DOHH2 (cell line): ENCODE data around the gene HMGN1.

Experiments
- H3F3A ChIP-seq: fragments of 200-600 bp; sonication (generic), shearing (Covaris generic); 2 replicates; pipeline ENCODE4 v1.6.0; 2016; ENCODE audit warnings: antibody characterized with exemption, mild to moderate bottlenecking; ENCODE audit not compliant: control insufficient read depth, insufficient read depth
- H3K27ac ChIP-seq: fragments of 200-600 bp; sonication (generic); 2 replicates; pipeline ENCODE4 v1.5.1; 2014; ENCODE audit warnings: low read depth, mild to moderate bottlenecking, low read length, moderate library complexity
- H3K27me3 ChIP-seq: fragments of 200-600 bp; sonication (generic); 2 replicates; pipeline ENCODE4 v1.6.1; 2014; ENCODE audit warnings: mild to moderate bottlenecking, low read length, mixed read lengths; ENCODE audit not compliant: control insufficient read depth
- H3K36me3 ChIP-seq: fragments of 200-600 bp; sonication (generic); 2 replicates; pipeline ENCODE4 v1.6.1; 2014; ENCODE audit warnings: mild to moderate bottlenecking, low read length, moderate library complexity, mixed read lengths; ENCODE audit not compliant: control insufficient read depth
- H3K4me1 ChIP-seq: fragments of 200-600 bp; sonication (generic); 2 replicates; pipeline ENCODE4 v1.6.1; 2014; ENCODE audit warnings: mild to moderate bottlenecking, low read length, mixed read lengths; ENCODE audit not compliant: control insufficient read depth
- H3K4me2 ChIP-seq: fragments of 200-600 bp; sonication (generic); 2 replicates; pipeline ENCODE4 v1.6.0; 2014; ENCODE audit warnings: mild to moderate bottlenecking, low read length, moderate library complexity
- H3K4me3 ChIP-seq: fragments of 200-600 bp; sonication (generic); 2 replicates; pipeline ENCODE4 v1.5.1; 2014; ENCODE audit warnings: mild to moderate bottlenecking, low read length, mixed read lengths
- H3K79me2 ChIP-seq: fragments of 200-600 bp; sonication (generic); 2 replicates; pipeline ENCODE4 v1.6.1; 2014; ENCODE audit warnings: mild to moderate bottlenecking, low read length, mixed read lengths; ENCODE audit not compliant: control insufficient read depth
- H3K9me2 ChIP-seq: fragments of 200-600 bp; sonication (generic); replicated peaks from 2 replicates; pipeline ENCODE4 v1.6.1; 2014; ENCODE audit warnings: mild to moderate bottlenecking, low read length, mixed read lengths; ENCODE audit not compliant: control insufficient read depth
- H3K9me3 ChIP-seq: fragments of 200-600 bp; sonication (generic); 2 replicates; pipeline ENCODE4 v1.6.1; 2014; ENCODE audit warnings: antibody characterized with exemption, low read length, mixed read lengths; ENCODE audit not compliant: control insufficient read depth, insufficient read depth
- H4K20me1 ChIP-seq: fragments of 200-600 bp; sonication (generic); 2 replicates; pipeline ENCODE4 v1.6.0; 2014; ENCODE audit warnings: low read depth, mild to moderate bottlenecking, antibody characterized with exemption, low read length, moderate library complexity; ENCODE audit not compliant: control insufficient read depth, insufficient read depth
- CTCF ChIP-seq: fragments of 200-600 bp; sonication (generic); IDR thresholded peaks from one replicate; pipeline ENCODE4 v1.5.1; 2014; ENCODE audit warnings: antibody characterized with exemption, mild to moderate bottlenecking, low read depth, low read length; ENCODE audit not compliant: poor library complexity, severe bottlenecking
- EZH2phosphoT487 ChIP-seq: fragments of 200-600 bp; sonication (generic); IDR thresholded peaks from 2 replicates; pipeline ENCODE4 v1.6.1; 2017; ENCODE audit warnings: borderline replicate concordance, mild to moderate bottlenecking, antibody characterized with exemption, low read length, moderate library complexity, mixed read lengths

Gene HMGN1

GRCh38 chr21:39300587-39300986 is 48.3 kb downstream of the HMGN1 start:
- Histone ChIP-seq H3K27me3 (no peaks in the 10 kb centered on the region), H3K27ac (no peak overlapping the region), H3K4me3 (no peak overlapping the region), H4K20me1 (peaks cover 7% of the 10 kb centered on the region; the same call in 1 of the 2 replicates), H3K9me3 (no peaks in the 10 kb centered on the region), H3F3A (peaks cover 7% of the 10 kb centered on the region; the same call in 1 of the 2 replicates), H3K4me2 (no peak overlapping the region), H3K79me2 (peaks cover 97% of the 10 kb centered on the region), H3K4me1 (peaks cover 32% of the 10 kb centered on the region), H3K36me3 (peaks cover 92% of the 10 kb centered on the region), H3K9me2 (no peaks in the 10 kb centered on the region)
- no peak for TF ChIP-seq EZH2phosphoT487
- no peak for TF ChIP-seq CTCF

DNA sequence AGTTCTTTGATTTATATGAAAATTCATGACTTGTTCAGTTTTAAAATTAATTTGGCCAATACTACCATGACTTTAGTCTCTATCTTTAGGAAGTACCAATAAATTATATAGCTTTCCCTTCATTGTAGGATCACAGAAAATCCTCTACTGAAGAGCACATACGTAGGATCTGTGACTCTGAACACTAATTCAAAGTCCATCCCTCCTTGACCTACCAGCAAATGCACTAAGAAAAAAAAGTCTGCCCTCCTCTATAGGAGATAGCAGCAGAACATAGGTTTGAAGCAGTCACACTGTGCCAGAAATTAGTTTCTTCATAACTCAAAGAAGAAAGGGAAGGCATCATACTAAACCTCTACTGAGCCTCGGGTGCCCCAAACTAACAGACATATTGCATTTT is 52.0 kb downstream of the HMGN1 start:
- Histone ChIP-seq H3K9me3 (no peaks in the 10 kb centered on the region), H3F3A (peaks cover 10% of the 10 kb centered on the region), H3K4me1 (peaks cover 32% of the 10 kb centered on the region), H4K20me1 (peaks cover 7% of the 10 kb centered on the region; the same call in 1 of the 2 replicates), H3K79me2 (peaks cover 95% of the 10 kb centered on the region), H3K4me2 (no peak overlapping the region), H3K27ac (no peak overlapping the region), H3K27me3 (no peaks in the 10 kb centered on the region), H3K9me2 (no peaks in the 10 kb centered on the region), H3K4me3 (no peak overlapping the region), H3K36me3 (peaks cover 97% of the 10 kb centered on the region)
- no peak for TF ChIP-seq EZH2phosphoT487
- no peak for TF ChIP-seq CTCF
